Measurements from ENCODE around the gene C15orf39.
A peak's percentile ranks its signal among the peaks of the same experiment; 100 is the strongest.

Gene C15orf39

DNA sequence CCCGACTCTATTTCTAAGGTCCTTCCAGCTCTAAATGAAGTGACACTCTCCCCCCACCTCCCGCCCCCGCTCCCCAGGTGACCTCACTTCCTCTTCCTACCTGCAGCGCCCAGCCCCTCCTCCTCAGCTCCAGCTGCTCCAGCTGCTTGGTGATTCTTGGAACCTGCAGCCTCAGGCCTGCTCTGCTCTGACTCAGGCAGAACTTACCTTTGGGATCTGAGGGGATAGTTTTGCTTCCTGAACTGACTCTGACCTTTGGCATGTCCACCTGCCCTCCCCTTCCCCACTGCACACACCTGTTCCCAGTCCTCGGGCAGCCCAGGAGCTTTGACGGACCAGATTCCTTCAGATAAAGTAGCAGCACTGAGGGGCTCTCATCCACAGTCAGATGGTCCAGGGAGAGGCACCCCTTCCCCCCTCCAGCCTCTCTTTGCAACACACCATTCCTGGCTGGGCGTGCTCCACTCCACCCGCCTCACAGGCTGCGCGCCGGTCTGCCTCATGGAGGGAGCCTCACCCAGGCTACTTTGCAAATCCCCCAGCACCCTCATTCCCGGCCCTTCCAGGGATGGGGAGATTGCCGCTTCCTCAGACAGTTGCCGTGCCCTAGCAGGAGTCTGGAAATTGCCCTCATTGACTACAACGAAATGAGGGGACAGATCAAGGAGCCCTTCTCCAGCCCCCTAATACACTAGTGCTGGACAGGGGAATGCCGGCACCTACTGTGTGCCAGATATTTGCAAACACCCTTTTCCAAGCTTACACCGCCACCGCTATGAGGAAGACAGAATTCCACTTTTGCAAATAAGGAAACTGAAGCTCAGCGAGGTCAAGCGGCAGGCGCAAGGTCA is 692 bp upstream of the C15orf39 start:
- peak overlapping the region; percentile 90 for H3K4me2 ChIP-seq (ENCODE audit: insufficient read depth, low read length)
- peaks cover 44% of the 10 kb centered on the region for H3K79me2 ChIP-seq (ENCODE audit: insufficient read depth, low read length)
- peaks cover 16% of the 10 kb centered on the region for H3K36me3 ChIP-seq (ENCODE audit: insufficient read depth, low read length)
- peaks cover 62% of the 10 kb centered on the region for H3K4me1 ChIP-seq (ENCODE audit: insufficient read depth, low read length)
- H3K9ac ChIP-seq (ENCODE audit: low read depth, low read length), result peak overlapping the region; percentile 97
- DNase-seq (peak; percentile 35), ATAC-seq (ENCODE audit: insufficient read depth, low read depth) (no peak)
- H3K27me3 ChIP-seq (ENCODE audit: insufficient read depth, low read length, poor library complexity), result no peaks in the 10 kb centered on the region
- H3K4me3 ChIP-seq (ENCODE audit: low read depth in 1 of 2, low read length in 2 of 2), result peak overlapping the region; percentile 17 to 81; a peak in 3 of 4 replicates
- H4K20me1 ChIP-seq (ENCODE audit: insufficient read depth, low read length), result peaks cover 38% of the 10 kb centered on the region
- peak overlapping the region; percentile 75 for H2AFZ ChIP-seq (ENCODE audit: low read depth, low read length)
- H3K27ac ChIP-seq (ENCODE audit: low read length), result peak overlapping the region; percentile 75
- no peaks in the 10 kb centered on the region for H3K9me3 ChIP-seq (ENCODE audit: insufficient read depth, low read length, severe bottlenecking)
- TF ChIP-seq CTCF (IDR thresholded peaks at IDR 0.05; ENCODE audit: borderline replicate concordance, extremely low read depth, low read length, poor library complexity, severe bottlenecking) (no peak), EZH2 (IDR thresholded peaks at IDR 0.05; ENCODE audit: borderline replicate concordance, low read depth, low read length, severe bottlenecking) (no peak)

DNA sequence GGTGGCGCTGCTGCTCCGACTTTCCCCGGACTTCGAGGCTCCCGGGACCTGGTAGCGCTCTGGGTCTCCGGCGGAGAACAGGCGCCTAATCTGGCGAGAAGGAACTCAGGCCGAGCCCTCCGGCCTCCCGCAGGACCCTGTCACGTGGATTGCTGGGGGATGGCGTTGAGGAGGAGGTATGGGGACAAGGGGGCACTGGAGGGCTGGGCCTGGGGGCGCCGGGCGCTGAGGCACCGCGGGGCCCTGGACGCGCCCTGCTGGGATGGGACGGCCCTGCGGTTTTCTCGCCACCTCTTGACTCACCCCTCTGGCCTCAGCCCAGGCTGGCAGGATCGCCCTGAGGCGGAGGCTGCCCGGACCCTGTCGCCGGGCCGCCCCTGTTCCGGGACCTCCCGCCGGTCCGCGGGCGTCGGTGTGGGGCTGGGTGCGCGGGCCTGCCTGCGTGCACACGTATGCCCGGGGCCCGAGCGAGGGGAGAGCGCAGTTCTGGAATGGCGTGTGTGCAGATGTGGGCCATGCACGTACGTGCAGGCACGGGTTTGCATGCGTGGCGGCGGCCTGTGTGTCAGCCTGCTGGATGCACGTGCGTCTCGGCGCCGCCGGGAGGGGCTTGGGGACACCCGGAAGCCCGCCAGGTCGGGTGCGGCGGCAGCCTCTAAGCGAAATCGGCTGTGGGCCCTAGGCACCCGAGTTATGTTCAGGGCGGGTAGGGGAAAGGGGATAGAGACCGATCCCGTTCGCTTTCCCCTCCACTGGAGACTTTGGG is 752 bp downstream of the C15orf39 start:
- H3K79me2 ChIP-seq (ENCODE audit: insufficient read depth, low read length), result peaks cover 58% of the 10 kb centered on the region
- H3K4me1 ChIP-seq (ENCODE audit: insufficient read depth, low read length), result peaks cover 65% of the 10 kb centered on the region
- no peaks in the 10 kb centered on the region for H3K27me3 ChIP-seq (ENCODE audit: insufficient read depth, low read length, poor library complexity)
- peaks cover 53% of the 10 kb centered on the region for H4K20me1 ChIP-seq (ENCODE audit: insufficient read depth, low read length)
- H3K4me3 ChIP-seq (ENCODE audit: low read depth in 1 of 2, low read length in 2 of 2), result peak overlapping the region; percentile 81 to 92; a peak in 3 of 4 replicates
- H3K9ac ChIP-seq (ENCODE audit: low read depth, low read length), result peak overlapping the region; percentile 97
- no peaks in the 10 kb centered on the region for H3K9me3 ChIP-seq (ENCODE audit: insufficient read depth, low read length, severe bottlenecking)
- H3K36me3 ChIP-seq (ENCODE audit: insufficient read depth, low read length), result peaks cover 30% of the 10 kb centered on the region
- TF ChIP-seq CTCF (IDR thresholded peaks at IDR 0.05; ENCODE audit: borderline replicate concordance, extremely low read depth, low read length, poor library complexity, severe bottlenecking) (no peak), EZH2 (IDR thresholded peaks at IDR 0.05; ENCODE audit: borderline replicate concordance, low read depth, low read length, severe bottlenecking) (no peak)
- DNase-seq (peak; percentile 83), ATAC-seq (ENCODE audit: insufficient read depth, low read depth) (peak; percentile 65)
- peak overlapping the region; percentile 90 for H3K4me2 ChIP-seq (ENCODE audit: insufficient read depth, low read length)
- H2AFZ ChIP-seq (ENCODE audit: low read depth, low read length), result peak overlapping the region; percentile 88
- H3K27ac ChIP-seq (ENCODE audit: low read length), result peak overlapping the region; percentile 90

DNA sequence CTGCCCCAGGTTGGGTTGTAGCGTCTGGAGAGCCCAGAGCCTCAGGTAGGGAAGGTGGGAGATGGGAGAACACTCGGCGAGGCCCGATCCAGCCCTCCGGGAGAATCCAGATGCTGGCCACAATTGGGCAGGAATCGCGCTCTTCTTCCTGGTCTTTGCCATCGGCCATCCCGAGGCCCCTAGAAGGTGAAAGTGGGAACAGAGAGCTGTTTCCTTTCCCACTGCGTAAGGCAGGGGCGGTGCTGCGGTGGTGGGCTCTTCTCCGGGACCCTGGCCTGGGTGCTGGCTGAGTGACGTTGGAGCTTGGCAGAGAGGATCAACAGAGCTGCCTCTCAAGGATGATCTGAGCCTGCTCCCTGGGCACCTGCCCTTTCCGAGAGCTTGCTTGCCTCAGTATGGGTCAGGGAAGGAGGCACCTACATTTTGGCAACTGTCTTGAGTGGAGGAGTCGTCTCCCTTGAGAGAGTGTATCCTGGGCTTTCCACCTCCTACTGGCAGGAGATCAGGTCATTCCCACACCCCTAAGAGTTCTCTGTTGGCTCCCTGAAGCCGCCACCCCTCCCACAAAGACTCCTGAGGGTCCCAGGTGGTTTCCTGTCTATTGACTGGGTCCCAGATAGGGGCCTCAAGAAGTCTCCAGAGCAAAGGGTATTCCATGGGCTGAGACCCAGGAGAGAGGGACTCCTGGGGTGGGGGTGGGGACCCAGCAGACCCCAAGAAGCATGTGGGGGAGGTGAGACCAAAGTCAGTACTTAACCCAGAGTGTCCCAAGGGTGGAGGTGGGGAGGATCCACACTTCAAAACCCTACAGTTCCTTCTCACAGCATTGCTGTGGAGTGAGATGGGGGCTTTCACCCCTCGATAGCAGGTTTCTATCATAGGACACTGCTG is 1.6 kb downstream of the C15orf39 start:
- peak overlapping the region; percentile 90 for H3K27ac ChIP-seq (ENCODE audit: low read length)
- no peaks in the 10 kb centered on the region for H3K9me3 ChIP-seq (ENCODE audit: insufficient read depth, low read length, severe bottlenecking)
- H3K36me3 ChIP-seq (ENCODE audit: insufficient read depth, low read length), result peaks cover 38% of the 10 kb centered on the region
- H3K4me1 ChIP-seq (ENCODE audit: insufficient read depth, low read length), result peaks cover 64% of the 10 kb centered on the region
- DNase-seq, result peak; percentile 35
- ATAC-seq (ENCODE audit: insufficient read depth, low read depth), result no peak
- peaks cover 66% of the 10 kb centered on the region for H3K79me2 ChIP-seq (ENCODE audit: insufficient read depth, low read length)
- H4K20me1 ChIP-seq (ENCODE audit: insufficient read depth, low read length), result peaks cover 61% of the 10 kb centered on the region
- no peak for TF ChIP-seq CTCF (IDR thresholded peaks at IDR 0.05; ENCODE audit: borderline replicate concordance, extremely low read depth, low read length, poor library complexity, severe bottlenecking)
- no peak for TF ChIP-seq EZH2 (IDR thresholded peaks at IDR 0.05; ENCODE audit: borderline replicate concordance, low read depth, low read length, severe bottlenecking)
- H2AFZ ChIP-seq (ENCODE audit: low read depth, low read length), result peak overlapping the region; percentile 88
- H3K27me3 ChIP-seq (ENCODE audit: insufficient read depth, low read length, poor library complexity), result no peaks in the 10 kb centered on the region
- peak overlapping the region; percentile 97 for H3K9ac ChIP-seq (ENCODE audit: low read depth, low read length)
- H3K4me3 ChIP-seq (ENCODE audit: low read depth in 1 of 2, low read length in 2 of 2), result peak overlapping the region; percentile 81 to 92; a peak in 3 of 4 replicates
- peak overlapping the region; percentile 90 for H3K4me2 ChIP-seq (ENCODE audit: insufficient read depth, low read length)

Measured in DND-41 (cell line).